H1 (cell line): ENCODE data around the gene OGT. TPM values are rescaled to one million over a fixed set of nuclear protein-coding genes. Genes with fewer than 3 reads are reported as not detected.

Experiments
- ATF2 ChIP-seq: IDR thresholded peaks from 2 replicates; pipeline ENCODE4 v1.6.1; 2012; ENCODE audit warnings: low read length, inconsistent platforms
- BRCA1 ChIP-seq: IDR thresholded peaks from 2 replicates; pipeline ENCODE4 v1.6.1; 2012; ENCODE audit warnings: low read depth, low read length, improper control_type of control experiment
- CHD2 ChIP-seq: IDR thresholded peaks from 2 replicates; pipeline ENCODE4 v1.6.1; 2012; ENCODE audit warnings: low read length, improper control_type of control experiment
- EP300 ChIP-seq, 2 experiments: IDR thresholded peaks; 1 replicate in 1 of 2; 2 replicates in 1 of 2; pipeline ENCODE4 v1.6.1; 2011 to 2012; ENCODE audit warnings: low read depth in 2 of 2, low read length in 2 of 2, mild to moderate bottlenecking in 2 of 2, borderline replicate concordance in 1 of 2, inconsistent platforms in 1 of 2, moderate library complexity in 1 of 2
- GTF2F1 ChIP-seq: IDR thresholded peaks from 2 replicates; pipeline ENCODE4 v1.6.1; 2012; ENCODE audit warnings: low read depth, low read length, improper control_type of control experiment, borderline replicate concordance
- HDAC2 ChIP-seq, 2 experiments: fragments of 300-600 bp in 1 of 2; sonication (generic) in 1 of 2; IDR thresholded peaks; 2 replicates each; pipeline ENCODE4 v1.6.1; 2011 to 2012; ENCODE audit warnings: low read depth in 2 of 2, low read length in 2 of 2, mild to moderate bottlenecking in 2 of 2, moderate library complexity in 2 of 2, borderline replicate concordance in 1 of 2, inconsistent platforms in 1 of 2
- PHF8 ChIP-seq: fragments of 200-600 bp; sonication (generic); conservative IDR thresholded peaks from 2 replicates; pipeline ENCODE4 v1.7.1; 2012; ENCODE audit warnings: low read depth, mild to moderate bottlenecking, inconsistent platforms, low read length, moderate library complexity
- POLR2AphosphoS5 ChIP-seq: IDR thresholded peaks from 2 replicates; pipeline ENCODE4 v1.6.1; 2011; ENCODE audit warnings: low read depth, low read length
- RAD21 ChIP-seq, 2 experiments: IDR thresholded peaks in 1 of 2; conservative IDR thresholded peaks in 1 of 2; 2 replicates each; pipeline ENCODE4 v1.6.1; 2011; ENCODE audit warnings: low read depth in 2 of 2, low read length in 2 of 2, improper control_type of control experiment in 1 of 2, inconsistent platforms in 1 of 2, mild to moderate bottlenecking in 1 of 2, moderate library complexity in 1 of 2
- RNF2 ChIP-seq: fragments of 200-900, 300-1000 bp; sonication (generic); IDR thresholded peaks from 2 replicates; pipeline ENCODE4 v1.7.1; 2016; ENCODE audit warnings: borderline replicate concordance, low read depth, mild to moderate bottlenecking, antibody characterized with exemption, low read length; ENCODE audit not compliant: poor library complexity, severe bottlenecking; ENCODE audit errors: missing control alignments
- SIN3A ChIP-seq, 2 experiments: IDR thresholded peaks in 1 of 2; conservative IDR thresholded peaks in 1 of 2; 2 replicates each; pipeline ENCODE4 v1.6.1; 2011 to 2012; ENCODE audit warnings: low read length in 2 of 2, improper control_type of control experiment in 1 of 2, low read depth in 1 of 2, mild to moderate bottlenecking in 1 of 2
- SP1 ChIP-seq: IDR thresholded peaks from 2 replicates; pipeline ENCODE4 v1.6.1; 2011; ENCODE audit warnings: low read depth, low read length
- SP2 ChIP-seq: IDR thresholded peaks from 2 replicates; pipeline ENCODE4 v1.6.1; 2012; ENCODE audit warnings: mild to moderate bottlenecking, low read length, inconsistent platforms
- TAF1 ChIP-seq: IDR thresholded peaks from 2 replicates; pipeline ENCODE4 v1.6.1; 2011; ENCODE audit warnings: mild to moderate bottlenecking, low read depth, low read length
- TBP ChIP-seq: IDR thresholded peaks from 2 replicates; pipeline ENCODE4 v1.6.1; 2011; ENCODE audit warnings: low read depth, low read length, improper control_type of control experiment
- TEAD4 ChIP-seq: IDR thresholded peaks from 2 replicates; pipeline ENCODE4 v1.6.1; 2012; ENCODE audit warnings: low read depth, low read length, inconsistent platforms, mixed read lengths
- YY1 ChIP-seq: IDR thresholded peaks from 2 replicates; pipeline ENCODE4 v1.6.1; 2011; ENCODE audit warnings: low read depth, mild to moderate bottlenecking, low read length
- polyA plus RNA-seq, 7 experiments: library from polyadenylated mRNA; depleted of rRNA in 3 of 7; stranded (reverse) in 5 of 7; unstranded in 2 of 7; fragments of >200 nt in 5 of 7; fragments of 200-250 nt in 2 of 7; gene quantifications; 1 replicate in 5 of 7; 2 replicates in 1 of 7; 4 replicates in 1 of 7; pipeline versions ENCODE4 v1.2.1 to v1.2.3, GENCODE V29; 2011 to 2013; ENCODE audit warnings: missing spikeins in 2 of 7, mixed read lengths in 2 of 7
- total RNA-seq: library from RNA; stranded (reverse); fragmentation: NEBNext Ultra II Directional; extraction: Animal tissue kit (Norgen Biotek cat#: 25700); gene quantifications from 2 replicates; pipeline ENCODE4 v1.2.1, GENCODE V29; 2021

The OGT gene
- total and polyA plus RNA-seq, 2 of the 8 experiments (the other 6 are each of a cell fraction or from before 2014, with no cell fraction given) = 130 to 169 TPM

GRCh38 chrX:71532753-71533425 lies at the start of gene OGT (continued):
- TF ChIP-seq SP1 = peak; percentile 69; the same call in 1 of the 2 replicates
- peak; percentile 68 for TF ChIP-seq TEAD4
- TF ChIP-seq TAF1 = peak; percentile 97
- TF ChIP-seq BRCA1 = no peak
- peak; percentile 10 to 15; a peak in 1 of 4 replicates for TF ChIP-seq RAD21 (IDR thresholded peaks at IDR 0.05 in 1 of 2, conservative IDR thresholded peaks at IDR 0.05 in 1 of 2; ENCODE audit: low read depth in 2 of 2, low read length in 2 of 2)
- peak; percentile 85 for TF ChIP-seq POLR2AphosphoS5
- peak; percentile 91 to 98 for TF ChIP-seq SIN3A (conservative IDR thresholded peaks at IDR 0.05 in 1 of 2, IDR thresholded peaks at IDR 0.05 in 1 of 2; ENCODE audit: low read depth in 1 of 2, low read length in 2 of 2)
- peak; percentile 94 for TF ChIP-seq YY1
- TF ChIP-seq PHF8 = peak; percentile 67
- 0 out of 3 replicates have a peak, but pooled peaks of 1 of the 2 experiments have one; percentile 18 for TF ChIP-seq EP300 (IDR thresholded peaks at IDR 0.05; ENCODE audit: borderline replicate concordance in 1 of 2, low read depth in 2 of 2, low read length in 2 of 2)
- TF ChIP-seq GTF2F1 = 0 out of 2 replicates have a peak, but pooled peaks have one; percentile 29
- 0 out of 4 replicates have a peak, but pooled peaks of 1 of the 2 experiments have one; percentile 24 for TF ChIP-seq HDAC2 (IDR thresholded peaks at IDR 0.05; ENCODE audit: borderline replicate concordance in 1 of 2, low read depth in 2 of 2, low read length in 2 of 2)
- TF ChIP-seq RNF2 = no peak
- TF ChIP-seq CHD2 = peak; percentile 96
- TF ChIP-seq ATF2 = peak; percentile 69; the same call in 1 of the 2 replicates
- peak; percentile 95 for TF ChIP-seq TBP
- no peak for TF ChIP-seq SP2
